ENCODE data around the gene RPL18A.

RPL18A gene

DNA sequence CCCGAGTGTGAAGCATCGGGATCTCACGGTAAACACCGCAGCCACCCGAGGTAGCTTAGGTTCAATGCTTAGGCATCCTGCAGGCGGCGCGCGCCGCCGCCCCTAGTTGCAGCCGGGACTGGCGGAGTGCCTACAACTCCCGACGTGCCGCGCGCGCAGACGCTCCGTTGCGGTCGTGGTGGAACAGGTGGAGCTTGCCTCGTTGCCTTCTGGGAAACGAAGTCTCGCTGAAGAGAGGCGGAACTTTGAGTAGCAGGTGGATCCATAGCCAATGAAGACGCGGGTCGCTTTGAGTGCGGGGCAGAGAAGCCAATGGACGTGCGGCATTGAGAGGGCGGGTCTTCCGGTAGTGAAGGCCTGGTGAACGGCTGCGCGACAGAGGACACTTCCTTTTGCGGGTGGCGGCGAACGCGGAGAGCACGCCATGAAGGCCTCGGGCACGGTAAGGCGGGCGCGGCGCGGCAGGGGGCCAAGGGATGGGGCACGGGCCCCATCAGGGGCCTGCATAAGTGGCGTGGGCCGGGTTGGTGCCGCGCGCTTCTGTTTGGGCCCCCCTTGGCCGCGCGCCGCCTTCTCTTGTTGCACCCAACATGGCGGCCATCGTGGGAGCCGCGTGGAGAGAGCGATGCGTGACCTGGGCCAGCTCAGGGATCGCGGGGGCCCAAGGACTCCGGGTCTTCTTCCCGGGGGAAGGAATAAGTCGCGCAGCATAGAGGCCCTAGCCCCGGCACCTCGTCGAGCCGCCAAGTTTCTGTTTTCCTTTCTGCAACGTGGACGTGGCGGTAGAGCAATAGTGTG is at the start of gene RPL18A:
TSS of gene RPL18A (plus strand) at position 378 of the 798 bp plus-strand sequence. CDS start at position 425, 47 bp downstream.
- DNase-seq, result peak; percentile 99 to 100

DNA sequence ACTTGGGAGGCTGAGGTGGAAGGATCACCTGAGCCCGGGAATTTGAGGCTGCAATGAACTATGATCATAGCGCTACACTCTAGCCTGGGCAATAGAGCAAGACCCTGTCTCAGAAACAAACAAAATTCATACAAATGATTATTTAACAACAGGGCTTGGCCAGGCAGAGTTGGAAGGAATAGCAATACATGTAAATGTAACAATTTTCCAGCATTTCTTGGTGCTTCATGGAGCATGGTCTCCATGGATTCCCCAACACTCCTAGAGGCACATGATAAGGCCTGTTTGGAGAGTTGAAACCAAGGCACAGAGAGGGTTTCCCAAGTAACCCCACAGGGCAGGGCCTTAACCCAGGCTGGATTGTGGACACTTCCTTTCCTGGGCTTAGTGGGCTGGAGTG is 48.6 kb upstream of the RPL18A start:
- no peak for DNase-seq

DNA sequence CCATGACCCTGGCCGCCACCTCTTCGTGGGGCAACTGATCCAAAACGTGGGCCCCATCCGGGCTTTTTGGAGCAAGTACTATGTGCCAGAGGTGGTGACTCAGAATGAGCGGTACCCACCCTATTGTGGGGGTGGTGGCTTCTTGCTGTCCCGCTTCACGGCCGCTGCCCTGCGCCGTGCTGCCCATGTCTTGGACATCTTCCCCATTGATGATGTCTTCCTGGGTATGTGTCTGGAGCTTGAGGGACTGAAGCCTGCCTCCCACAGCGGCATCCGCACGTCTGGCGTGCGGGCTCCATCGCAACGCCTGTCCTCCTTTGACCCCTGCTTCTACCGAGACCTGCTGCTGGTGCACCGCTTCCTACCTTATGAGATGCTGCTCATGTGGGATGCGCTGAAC is 48.0 kb upstream of the RPL18A start:
- no peak for DNase-seq

DNA sequence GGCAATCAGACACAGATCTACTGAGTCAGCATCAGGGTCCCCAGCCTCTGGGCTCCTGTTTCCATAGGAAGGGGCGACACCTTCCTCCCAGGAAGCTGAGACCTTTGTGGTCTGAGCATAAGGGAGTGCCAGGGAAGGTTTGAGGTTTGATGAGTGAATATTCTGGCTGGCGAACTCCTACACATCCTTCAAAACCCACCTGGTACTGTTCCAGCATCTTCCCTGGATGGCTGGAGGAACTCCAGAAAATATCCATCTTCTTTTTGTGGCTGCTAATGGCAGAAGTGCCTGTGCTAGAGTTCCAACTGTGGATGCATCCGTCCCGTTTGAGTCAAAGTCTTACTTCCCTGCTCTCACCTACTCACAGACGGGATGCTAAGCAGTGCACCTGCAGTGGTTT is 47.6 kb upstream of the RPL18A start:
- no peak for DNase-seq

DNA sequence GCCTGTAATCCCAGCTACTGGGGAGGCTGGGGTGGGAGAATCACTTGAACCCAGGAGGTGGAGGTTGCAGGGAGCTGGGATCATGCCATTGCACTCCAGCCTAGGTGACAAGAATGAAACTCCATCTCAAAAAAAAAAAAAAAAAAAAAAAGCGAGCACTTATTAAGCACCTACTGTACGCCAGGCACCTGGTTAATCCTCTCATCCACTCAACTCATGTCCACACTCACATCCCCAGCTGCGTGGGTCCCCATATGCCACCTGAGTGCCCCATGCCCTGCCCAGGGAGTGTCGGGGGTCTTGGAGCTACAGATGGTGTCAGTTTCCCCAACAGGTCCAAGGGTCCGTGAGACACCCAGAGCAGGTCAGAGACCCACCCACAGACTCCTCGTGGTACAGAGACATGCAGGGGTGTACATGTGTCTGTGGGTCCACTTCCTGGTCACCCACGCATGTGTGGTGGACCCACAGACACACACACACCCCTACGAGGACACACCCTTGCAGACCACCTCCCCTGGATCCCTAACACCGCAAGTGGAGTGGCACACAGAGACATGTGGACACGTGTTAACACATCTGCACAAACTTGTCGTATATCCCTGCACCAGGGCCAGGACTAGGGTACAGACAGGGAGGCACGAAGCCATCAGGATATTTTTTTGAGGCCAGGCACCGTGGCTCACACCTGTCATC is 41.9 kb upstream of the RPL18A start:
- no peak for DNase-seq

DNA sequence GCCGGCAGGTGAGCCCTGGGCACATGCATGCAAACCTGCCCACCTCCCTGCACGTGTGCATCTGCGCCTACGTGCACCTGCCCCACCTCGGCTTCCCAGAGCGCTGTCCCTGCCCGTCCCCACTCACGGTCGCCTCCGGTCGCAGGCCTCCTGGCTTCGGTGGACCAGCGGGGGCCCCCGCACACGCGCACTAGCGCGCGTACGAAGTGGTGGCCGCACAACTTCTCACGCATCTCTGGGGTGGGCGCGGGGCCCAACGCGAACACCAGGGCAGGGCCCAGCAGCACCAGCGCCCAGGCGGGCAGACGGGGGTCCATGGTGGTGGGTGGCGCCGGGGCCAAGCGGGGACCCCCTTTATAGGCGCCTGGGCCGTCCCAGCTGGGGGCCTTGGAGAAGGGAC is 38.5 kb upstream of the RPL18A start, which contains the start of gene INSL3:
TSS of gene INSL3 (minus strand) at position 330 of the 400 bp plus-strand sequence. CDS start at position 317, 13 bp downstream.
- DNase-seq, result no peak

DNA sequence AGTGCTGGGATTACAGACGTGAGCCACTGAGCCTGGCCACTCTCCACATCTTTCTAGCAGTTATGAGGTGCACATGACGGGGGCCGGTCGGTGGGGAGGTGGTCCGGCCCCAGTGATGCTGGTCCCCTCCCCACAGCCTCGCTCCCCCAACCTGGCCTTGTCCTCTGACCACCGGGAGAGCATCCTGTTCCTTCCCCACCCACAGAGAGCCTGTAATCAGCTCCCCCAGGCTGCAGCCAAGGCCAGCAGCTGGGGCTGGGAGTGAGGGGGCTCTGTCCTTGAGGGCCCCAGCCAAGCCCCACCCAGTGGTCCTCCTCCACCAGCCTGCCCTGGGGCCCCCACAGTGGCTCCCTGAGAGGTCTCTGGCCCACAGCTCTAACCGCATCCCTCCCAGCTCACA is 35.4 kb upstream of the RPL18A start:
- DNase-seq, result no peak

DNA sequence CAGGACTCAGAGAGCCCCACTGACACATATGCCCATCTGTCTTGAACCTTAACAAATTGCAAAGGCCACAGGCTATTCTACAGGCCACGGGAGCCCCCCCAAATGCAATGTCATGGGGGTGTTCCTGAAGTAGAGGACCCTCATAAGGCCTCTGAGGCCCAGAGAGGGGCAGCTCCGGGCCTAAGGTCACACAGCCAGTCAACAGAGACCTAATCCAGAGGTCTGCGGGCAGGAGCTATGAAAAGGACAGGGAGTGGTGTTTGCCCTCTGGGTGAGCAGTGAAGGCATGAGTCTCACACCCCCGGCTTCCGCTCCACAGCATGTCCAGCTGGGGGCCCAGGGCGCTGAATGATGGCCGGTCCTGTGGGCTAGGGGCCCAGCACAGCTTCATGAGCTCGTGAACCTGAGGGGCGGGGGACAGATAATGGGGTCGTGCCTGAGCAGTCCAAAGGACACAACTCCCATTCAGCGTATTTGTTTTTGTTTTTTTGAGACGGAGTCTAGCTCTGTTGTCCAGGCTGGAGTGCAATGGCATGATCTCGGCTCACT is 33.1 kb upstream of the RPL18A start:
- no peak for DNase-seq

DNA sequence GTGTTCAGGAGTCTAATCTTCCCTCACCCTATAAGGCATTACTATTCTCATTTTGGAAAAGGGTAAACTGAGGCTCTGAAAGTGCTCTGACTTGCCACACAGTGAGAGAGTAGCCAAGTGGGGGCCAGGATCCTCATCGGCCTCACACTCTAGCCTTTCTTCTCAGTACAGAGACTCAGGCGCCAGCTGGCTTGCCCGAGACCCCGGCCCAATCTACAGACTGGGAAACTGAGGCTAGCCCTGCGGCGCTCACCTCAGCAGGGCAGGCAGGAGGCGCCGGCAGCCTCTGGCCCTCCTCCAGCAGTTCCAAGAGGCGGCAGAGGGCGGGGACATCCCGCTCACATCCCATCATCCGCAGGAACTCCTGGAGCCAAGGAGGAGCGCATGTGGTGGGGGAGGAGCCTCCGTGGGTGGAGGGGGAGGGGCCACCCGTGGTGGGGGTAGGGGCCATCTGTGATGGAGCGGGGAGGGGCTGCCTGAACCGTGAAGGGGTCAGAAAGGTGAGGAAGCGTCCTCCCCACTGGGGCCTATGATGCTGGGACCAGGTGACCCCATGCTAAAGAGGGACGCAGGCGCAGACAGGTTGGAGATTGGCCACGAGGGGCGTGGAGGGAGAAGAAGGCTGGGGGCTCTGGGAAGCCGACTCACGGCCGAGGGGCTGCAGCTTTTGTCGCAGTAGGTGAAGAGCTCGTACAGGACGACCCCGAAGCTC is 29.7 kb upstream of the RPL18A start:
- peak; percentile 39 to 81 for DNase-seq

DNA sequence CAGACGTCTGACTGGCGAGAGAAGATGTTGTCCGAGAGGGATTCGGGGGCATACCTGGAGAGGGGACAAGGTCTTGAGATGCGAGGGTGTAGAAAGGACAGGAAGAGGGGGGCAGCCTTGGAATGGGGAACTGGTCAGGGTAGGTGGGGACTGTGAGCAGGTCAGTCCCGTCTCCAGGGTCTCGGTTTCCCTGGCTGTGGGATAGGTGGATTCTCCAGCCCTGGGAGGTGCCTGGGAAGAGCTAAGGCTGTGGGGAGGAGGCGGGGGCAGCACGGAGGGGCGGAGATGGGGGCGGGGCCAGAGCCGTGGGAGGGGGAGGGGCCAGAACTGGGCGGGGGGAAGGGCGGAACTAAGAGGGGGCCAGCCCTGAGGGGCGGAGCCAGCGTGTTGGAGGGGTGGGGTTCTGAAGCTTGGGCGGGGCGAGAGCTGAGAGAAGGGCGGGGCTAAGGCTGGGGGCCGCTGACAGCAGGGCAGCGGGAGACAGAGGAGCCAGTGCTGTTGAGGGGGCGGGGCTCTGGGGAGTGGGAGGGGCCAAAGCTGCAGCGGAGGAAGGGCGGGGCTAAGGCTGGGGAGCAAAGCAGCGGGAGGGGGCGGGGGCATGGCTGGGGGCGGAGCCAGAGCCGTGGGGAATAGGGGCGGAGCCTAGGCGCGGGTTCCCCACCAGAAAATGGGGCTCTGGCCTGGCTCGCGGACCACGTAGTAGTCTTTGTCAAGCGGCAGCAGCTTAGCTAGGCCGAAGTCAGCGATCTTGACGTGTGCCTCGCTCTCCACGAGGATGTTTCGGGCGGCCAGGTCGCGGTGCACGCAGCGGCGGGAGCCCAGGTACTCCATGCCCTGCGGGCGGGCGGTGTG is 28.9 kb upstream of the RPL18A start:
- peak; percentile 54 to 85 for DNase-seq

DNA sequence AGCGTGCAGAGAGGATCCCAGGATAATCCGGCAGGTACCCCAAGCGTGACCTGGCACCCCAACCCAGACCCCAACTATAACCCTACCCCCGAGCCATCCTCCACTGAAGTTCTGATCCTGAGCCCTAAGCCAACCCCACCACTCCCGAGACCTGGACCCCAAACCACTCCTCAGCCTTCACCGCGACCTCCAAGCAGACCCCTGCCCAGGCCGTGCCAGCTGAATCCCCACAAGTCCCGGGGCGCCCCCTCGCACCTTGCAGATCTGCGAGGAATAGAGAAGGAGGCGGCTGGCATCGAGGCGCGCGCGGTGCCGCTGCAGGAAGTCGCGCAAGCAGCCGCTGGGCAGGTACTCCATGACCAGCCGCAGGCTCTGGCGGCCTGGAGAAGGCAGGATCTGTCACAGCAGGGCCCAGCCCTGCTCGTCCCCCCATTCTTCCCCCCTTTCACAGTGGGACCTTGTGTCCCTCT is 28.3 kb upstream of the RPL18A start:
- no peak for DNase-seq

DNA sequence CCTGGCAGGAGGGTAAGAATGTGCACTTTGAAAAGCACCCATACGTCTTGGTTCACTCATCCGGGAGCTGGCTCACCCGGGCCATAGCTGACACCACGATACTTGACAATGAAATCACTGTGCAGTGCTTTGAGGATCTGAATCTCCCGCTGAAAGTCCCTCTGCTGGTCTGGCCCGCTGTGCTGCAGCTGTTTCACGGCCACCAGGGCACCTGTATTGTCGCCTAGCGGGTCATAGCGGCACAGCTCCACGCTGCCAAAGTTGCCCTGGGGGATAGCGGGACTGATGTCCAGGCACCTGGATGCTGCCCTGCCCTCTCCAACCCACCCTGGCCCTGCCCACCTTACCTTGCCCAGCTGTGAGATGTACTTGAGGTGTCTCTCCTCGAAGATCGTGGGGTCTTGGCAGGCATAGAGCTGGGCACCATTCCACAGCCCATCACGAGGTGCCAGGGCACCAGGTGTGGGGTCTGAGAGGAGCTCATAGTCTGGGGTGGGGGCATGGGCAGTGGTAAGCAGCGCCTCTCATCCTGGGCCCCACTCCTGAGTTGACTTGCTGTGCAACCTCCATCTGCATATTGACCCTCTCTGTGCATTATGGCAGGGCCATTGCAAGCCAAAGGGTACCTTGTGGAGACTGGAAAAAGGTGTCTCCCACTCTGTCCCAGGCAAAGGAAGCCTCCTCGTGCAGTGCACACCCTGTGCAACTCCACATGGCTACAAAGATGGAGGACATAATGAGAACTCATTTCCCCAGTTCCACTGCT is 27.1 kb upstream of the RPL18A start:
- DNase-seq, result no peak

DNA sequence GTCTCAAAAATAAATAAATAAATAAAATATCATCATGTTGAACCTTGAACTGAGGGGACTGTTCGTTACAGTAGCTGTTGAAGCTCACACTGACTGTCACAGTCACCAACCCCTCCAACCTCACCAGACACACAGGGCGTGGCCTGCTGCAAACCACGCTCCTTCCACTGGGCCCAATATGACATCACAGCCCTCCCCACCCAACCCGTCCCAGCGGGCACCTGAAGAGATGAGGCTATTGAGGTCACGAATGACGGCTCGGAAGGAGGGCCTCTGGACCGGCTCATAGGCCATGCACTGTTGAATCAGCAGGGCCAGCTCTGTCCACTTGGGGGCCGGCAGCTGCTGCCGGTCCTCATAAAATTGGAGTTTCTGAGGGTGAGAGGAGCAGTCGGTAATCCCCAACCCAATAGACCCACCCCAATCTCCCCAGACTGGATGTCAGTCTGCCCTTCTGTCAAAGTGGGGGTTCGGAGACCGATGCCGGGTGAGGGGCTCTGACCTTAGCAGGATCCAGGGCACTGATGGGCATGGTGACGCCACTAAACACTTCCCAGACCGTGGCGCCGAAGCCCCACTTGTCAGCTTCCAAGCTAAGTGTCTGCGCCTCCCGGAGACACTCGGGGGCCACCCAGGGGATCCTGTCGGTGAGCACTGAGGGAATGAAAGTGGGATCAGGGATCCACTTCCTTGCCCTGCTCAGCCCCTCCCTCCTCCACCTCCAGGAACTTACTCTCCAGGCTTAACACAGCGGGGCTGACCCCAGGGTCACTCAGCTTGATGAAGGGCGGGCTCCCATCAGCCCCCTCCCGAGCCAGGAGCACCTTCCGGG is 25.1 kb upstream of the RPL18A start:
- DNase-seq, result no peak

DNA sequence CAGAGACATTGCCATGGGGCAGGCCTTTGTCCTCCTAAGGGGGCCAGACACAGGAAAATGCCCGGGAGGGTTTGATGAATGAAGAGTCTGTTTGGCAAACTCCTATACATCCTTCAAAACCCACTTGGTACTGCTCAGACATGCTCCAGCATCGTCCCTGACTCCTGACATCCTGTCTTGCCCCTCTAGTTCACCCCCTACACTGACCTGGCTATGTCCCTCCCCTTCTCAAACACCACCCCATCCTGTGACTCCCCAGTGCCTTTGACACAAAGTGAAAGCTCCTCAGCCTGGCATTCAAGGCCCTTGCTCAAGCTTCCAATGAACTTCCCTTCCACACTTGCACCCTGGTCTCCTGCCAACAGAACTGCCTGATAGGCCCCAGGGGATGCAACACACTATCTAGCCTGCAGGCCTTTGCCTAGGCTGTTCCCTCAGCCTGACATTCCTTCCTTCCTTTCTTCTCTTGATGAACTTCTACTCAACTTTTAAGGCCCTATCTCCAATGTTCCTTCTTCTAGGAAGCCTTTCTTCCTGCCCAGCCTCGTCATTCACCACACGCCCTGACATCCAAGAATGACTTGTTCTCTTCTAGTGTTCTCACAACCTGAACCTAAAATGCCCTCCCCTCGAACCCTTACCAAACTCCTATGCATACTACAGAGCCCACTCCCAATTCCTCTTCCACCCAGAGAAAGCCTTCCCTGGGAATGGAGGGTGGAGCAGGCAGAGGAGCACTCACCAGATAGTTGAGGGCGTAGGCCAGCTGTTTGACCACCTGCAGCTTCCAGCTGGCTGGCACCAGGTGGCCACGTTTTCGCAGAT is 24.3 kb upstream of the RPL18A start:
- DNase-seq, result no peak

DNA sequence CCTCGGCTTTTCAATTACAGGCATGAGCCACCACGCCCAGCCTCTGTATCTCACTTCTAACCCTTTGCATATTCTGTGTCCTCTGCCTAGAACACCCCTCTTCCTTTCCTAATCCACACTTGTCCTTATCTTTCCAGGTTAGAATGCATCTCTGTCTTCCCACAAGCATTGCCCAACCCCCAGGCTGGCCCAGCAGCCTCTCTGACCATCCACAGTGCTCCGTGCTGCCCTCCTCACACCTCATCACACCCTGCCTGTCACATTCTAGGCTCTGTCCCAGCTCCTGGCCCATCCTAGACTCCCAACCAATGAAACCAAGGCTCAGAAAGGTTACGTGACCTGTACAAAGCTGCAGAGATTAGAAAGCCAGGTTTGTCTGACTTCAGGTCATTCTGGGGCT is 23.2 kb upstream of the RPL18A start:
- DNase-seq, result no peak

DNA sequence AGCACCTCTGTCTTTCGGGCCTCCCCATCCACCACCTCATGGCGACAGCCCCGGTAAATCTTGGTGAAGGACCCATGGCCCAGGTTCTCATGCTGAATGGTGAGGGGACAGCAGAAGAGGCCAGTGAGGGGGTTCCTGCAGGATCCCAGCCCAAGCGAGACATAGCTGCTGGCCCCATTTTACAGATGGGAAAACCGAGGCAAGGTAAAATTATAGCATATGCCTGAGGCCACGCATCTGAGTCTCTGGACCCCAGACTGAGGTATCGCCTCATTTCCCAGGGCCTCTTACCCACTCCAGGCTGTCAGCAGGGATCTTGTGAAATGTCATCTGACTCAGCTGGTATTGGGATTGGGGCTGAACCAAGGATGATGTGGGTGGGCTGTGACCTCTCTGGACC is 21.7 kb upstream of the RPL18A start:
- no peak for DNase-seq

DNA sequence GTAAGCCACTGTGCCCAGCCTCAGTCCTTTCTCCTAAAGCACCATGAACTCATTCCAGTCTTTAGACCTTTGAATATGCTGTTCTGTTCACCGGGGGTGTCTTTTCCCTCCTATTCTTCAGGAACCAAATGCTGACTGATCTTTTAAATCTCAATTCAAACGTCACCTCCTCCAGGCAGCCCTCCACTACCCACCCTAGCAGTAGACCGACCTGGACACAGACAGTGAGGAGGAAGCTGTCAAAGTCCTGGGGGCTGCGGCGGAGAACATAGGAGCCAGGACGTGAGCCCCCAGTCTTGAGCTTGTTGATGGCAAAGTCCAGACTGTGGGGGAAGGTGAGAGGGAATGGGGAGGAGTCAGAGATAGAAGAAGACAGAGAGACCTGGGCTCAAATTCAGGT is 19.7 kb upstream of the RPL18A start:
- no peak for DNase-seq

DNA sequence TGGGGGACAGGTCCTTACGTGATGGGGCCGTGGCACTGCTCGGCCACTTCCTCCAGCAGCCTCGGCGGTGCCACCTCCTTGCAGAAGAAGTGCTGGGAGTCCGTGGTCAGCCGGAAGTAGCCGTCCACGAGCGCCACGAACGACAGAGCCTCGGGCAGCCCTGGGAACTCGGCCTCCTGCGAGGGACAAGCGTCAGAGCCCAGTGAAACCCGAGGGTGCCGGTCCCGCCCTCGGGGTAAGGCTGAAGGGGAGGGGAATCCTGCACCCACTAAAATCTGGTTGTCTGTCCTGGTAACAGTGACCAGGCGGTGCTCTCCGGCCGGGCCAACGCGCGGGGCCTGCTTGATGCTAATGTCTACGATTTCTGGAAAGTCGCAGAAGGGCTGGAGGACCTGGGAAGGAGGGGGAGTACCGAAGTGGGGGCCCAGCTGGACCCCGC is 18.3 kb upstream of the RPL18A start:
- no peak for DNase-seq
